ENCODE measurements around the gene JARID2. TPM values are rescaled to one million over a fixed set of nuclear protein-coding genes. Genes with fewer than 3 reads are reported as not detected.

JARID2 gene
- total RNA-seq, 4 donors from 2014 or later: 6.6 to 8.1 (median 7.5) TPM

- no peak overlapping the region for H3K4me3 ChIP-seq (replicated peaks in 1 of 3)
- no peaks in the 10 kb centered on the region for H3K27me3 ChIP-seq
- no peak for DNase-seq
- H3K36me3 ChIP-seq: no peaks in the 10 kb centered on the region
- WGBS, 2 donors: 92 to 97% methylated on average over 12 of the region's 12 CpGs
- no peak for TF ChIP-seq POLR2A (IDR thresholded peaks at IDR 0.05)
- TF ChIP-seq CTCF (IDR thresholded peaks at IDR 0.05): no peak
- no peaks in the 10 kb centered on the region for H3K9me3 ChIP-seq
- H3K27ac ChIP-seq: no peak overlapping the region
- peaks cover 7 to 19% of the 10 kb centered on the region in 2 donors for H3K4me1 ChIP-seq
- intact Hi-C loops (cut with DNase I): no loop called here
Observed at GRCh38 chr6:15533379-15534026, 287.6 kb downstream of the JARID2 start.

GRCh38 chr6:15534974-15535373 is 289.1 kb downstream of the JARID2 start:
- no peak for TF ChIP-seq CTCF (IDR thresholded peaks at IDR 0.05)
- DNase-seq: no peak
- Histone ChIP-seq H3K4me3 (replicated peaks in 1 of 3) (no peak overlapping the region), H3K9me3 (no peaks in the 10 kb centered on the region), H3K36me3 (no peaks in the 10 kb centered on the region), H3K27me3 (no peaks in the 10 kb centered on the region), H3K27ac (no peak overlapping the region), H3K4me1 (peaks cover 17 to 31% of the 10 kb centered on the region in 2 donors)
- intact Hi-C loops (cut with DNase I): no loop called here
- WGBS, 2 donors: 93 to 97% methylated on average over 3 of the region's 3 CpGs

GRCh38 chr6:15535495-15536197 is 289.8 kb downstream of the JARID2 start:
- no peak overlapping the region for H3K27ac ChIP-seq
- intact Hi-C loops (cut with DNase I): no loop called here
- no peaks in the 10 kb centered on the region for H3K9me3 ChIP-seq
- no peaks in the 10 kb centered on the region for H3K36me3 ChIP-seq
- H3K4me1 ChIP-seq: peaks cover 19 to 37% of the 10 kb centered on the region in 2 donors
- 95 to 97% methylated on average over 3 of the region's 3 CpGs for WGBS, 2 donors
- no peak for DNase-seq
- no peaks in the 10 kb centered on the region for H3K27me3 ChIP-seq
- TF ChIP-seq POLR2A (IDR thresholded peaks at IDR 0.05) (no peak), CTCF (IDR thresholded peaks at IDR 0.05) (no peak)
- no peak overlapping the region for H3K4me3 ChIP-seq (replicated peaks in 1 of 3)

GRCh38 chr6:15536198-15536955 is 290.5 kb downstream of the JARID2 start:
- peaks cover 19 to 37% of the 10 kb centered on the region in 2 donors for H3K4me1 ChIP-seq
- no peaks in the 10 kb centered on the region for H3K36me3 ChIP-seq
- no peak for DNase-seq
- no peak for TF ChIP-seq POLR2A (IDR thresholded peaks at IDR 0.05)
- no peak overlapping the region for H3K4me3 ChIP-seq (replicated peaks in 1 of 3)
- H3K9me3 ChIP-seq: no peaks in the 10 kb centered on the region
- intact Hi-C loops (cut with DNase I): no loop called here
- no peak overlapping the region for H3K27ac ChIP-seq
- WGBS, 2 donors: 94 to 99% methylated on average over 4 of the region's 4 CpGs
- no peaks in the 10 kb centered on the region for H3K27me3 ChIP-seq

- no peak for TF ChIP-seq POLR2A (IDR thresholded peaks at IDR 0.05)
- TF ChIP-seq CTCF (IDR thresholded peaks at IDR 0.05): no peak
- H3K4me3 ChIP-seq (replicated peaks in 1 of 3): no peak overlapping the region
- H3K27ac ChIP-seq: no peak overlapping the region
- H3K9me3 ChIP-seq: no peaks in the 10 kb centered on the region
- 94 to 96% methylated on average over 5 of the region's 5 CpGs for WGBS, 2 donors
- DNase-seq: no peak
- H3K27me3 ChIP-seq: no peaks in the 10 kb centered on the region
- H3K4me1 ChIP-seq: peaks cover 19 to 37% of the 10 kb centered on the region in 2 donors
- intact Hi-C loops (cut with DNase I): no loop called here
- no peaks in the 10 kb centered on the region for H3K36me3 ChIP-seq
Observed at GRCh38 chr6:15538106-15538505, 292.2 kb downstream of the JARID2 start.

All from thyroid gland (tissue), 4 donors.